Effector memory CD8-positive, alpha-beta T cell (primary cell): ENCODE measurements around the gene GALNT8.

Experiments
- ATAC-seq: fragments of 150-1000 bp; cut with Tn5 transposase; replicated peaks from 2 replicates; pipeline ENCODE4 v1.10.0; 2021; ENCODE audit warnings: mild to moderate bottlenecking, moderate library complexity
- DNase-seq, 3 experiments: peaks; one replicate each; pipeline ENCODE4 v3.0.0; 2021
- H3K27ac Mint-ChIP-seq, 2 donors: one replicate each; pipeline ENCODE4 v1.8.0; 2022; ENCODE audit warnings: mild to moderate bottlenecking in 2 of 2, mixed read lengths in 2 of 2, moderate library complexity in 2 of 2
- H3K27me3 Mint-ChIP-seq, 2 donors: one replicate each; pipeline ENCODE4 v1.8.0; 2022; ENCODE audit warnings: mixed read lengths in 2 of 2
- H3K36me3 Mint-ChIP-seq: one replicate; pipeline ENCODE4 v1.8.0; 2022; ENCODE audit warnings: mild to moderate bottlenecking, moderate library complexity, mixed read lengths; ENCODE audit not compliant: insufficient read depth
- H3K4me1 Mint-ChIP-seq, 2 donors: one replicate each; pipeline ENCODE4 v1.8.0; 2022; ENCODE audit warnings: low read depth in 2 of 2, mixed read lengths in 2 of 2
- H3K4me3 Mint-ChIP-seq, 2 donors: one replicate each; pipeline ENCODE4 v1.8.0; 2022; ENCODE audit warnings: mild to moderate bottlenecking in 2 of 2, mixed read lengths in 2 of 2, moderate library complexity in 2 of 2
- H3K9me3 Mint-ChIP-seq, 2 donors: one replicate each; pipeline ENCODE4 v1.8.0; 2022; ENCODE audit warnings: mixed read lengths in 2 of 2
- total RNA-seq, 9 experiments: gene quantifications; one replicate each; lab custom pipeline; 2026; lab: John Stamatoyannopoulos, UW

Gene GALNT8
- 0 to 3.1 (median 0.53) reads per million in 9 experiments for total RNA-seq

GRCh38 chr12:4719821-4720636, at the start of gene GALNT8:
Gene GALNT8 (plus strand): TSS chr12:4720400. CDS start chr12:4720678, 278 bp downstream.
- no peaks in the 10 kb centered on the region for H3K9me3 Mint-ChIP-seq
- ATAC-seq: no peak

GRCh38 chr12:4679711-4680110, 40.5 kb upstream of the GALNT8 start:
- Mint-ChIP-seq H3K27ac (no peak overlapping the region), H3K9me3 (no peaks in the 10 kb centered on the region), H3K4me3 (no peak overlapping the region), H3K27me3 (no peaks in the 10 kb centered on the region), H3K36me3 (peaks cover 26% of the 10 kb centered on the region), H3K4me1 (no peaks in the 10 kb centered on the region)
- DNase-seq: no peak
- no peak for ATAC-seq

More at GRCh38 chr12:4719821-4720636, at the start of gene GALNT8:
- no peaks in the 10 kb centered on the region for H3K36me3 Mint-ChIP-seq
- no peak within 1 kb of the TSS for H3K4me3 Mint-ChIP-seq
- no peak for DNase-seq
- no peak within 1 kb of the TSS for H3K27ac Mint-ChIP-seq
- H3K4me1 Mint-ChIP-seq: no peaks in the 10 kb centered on the region
- peaks cover 42 to 43% of the 10 kb centered on the region in 2 donors for H3K27me3 Mint-ChIP-seq

- H3K4me3 Mint-ChIP-seq: no peak overlapping the region
- ATAC-seq (no peak), DNase-seq (no peak)
- H3K27me3 Mint-ChIP-seq: no peaks in the 10 kb centered on the region
- no peak overlapping the region for H3K27ac Mint-ChIP-seq
- H3K4me1 Mint-ChIP-seq: no peaks in the 10 kb centered on the region
- H3K36me3 Mint-ChIP-seq: peaks cover 37% of the 10 kb centered on the region
- no peaks in the 10 kb centered on the region for H3K9me3 Mint-ChIP-seq
Observed at GRCh38 chr12:4681732-4682131, 38.5 kb upstream of the GALNT8 start.

- Mint-ChIP-seq H3K4me1 (no peaks in the 10 kb centered on the region), H3K36me3 (peaks cover 46% of the 10 kb centered on the region), H3K27me3 (no peaks in the 10 kb centered on the region), H3K27ac (no peak overlapping the region), H3K4me3 (no peak overlapping the region), H3K9me3 (no peaks in the 10 kb centered on the region)
- DNase-seq (no peak), ATAC-seq (no peak)
Observed at GRCh38 chr12:4685317-4685716, 34.9 kb upstream of the GALNT8 start.

GRCh38 chr12:4690760-4691159, 29.4 kb upstream of the GALNT8 start:
- Mint-ChIP-seq H3K9me3 (no peaks in the 10 kb centered on the region), H3K4me1 (no peaks in the 10 kb centered on the region), H3K27me3 (no peaks in the 10 kb centered on the region), H3K27ac (no peak overlapping the region), H3K36me3 (peaks cover 13% of the 10 kb centered on the region), H3K4me3 (no peak overlapping the region)
- no peak for DNase-seq
- ATAC-seq: no peak

- H3K9me3 Mint-ChIP-seq: no peaks in the 10 kb centered on the region
- no peak overlapping the region for H3K4me3 Mint-ChIP-seq
- ATAC-seq (no peak), DNase-seq (no peak)
- H3K27ac Mint-ChIP-seq: no peak overlapping the region
- no peaks in the 10 kb centered on the region for H3K4me1 Mint-ChIP-seq
- H3K27me3 Mint-ChIP-seq: no peaks in the 10 kb centered on the region
- H3K36me3 Mint-ChIP-seq: no peaks in the 10 kb centered on the region
Observed at GRCh38 chr12:4700621-4701026, 19.6 kb upstream of the GALNT8 start.

GRCh38 chr12:4701395-4702190, 18.6 kb upstream of the GALNT8 start:
- Mint-ChIP-seq H3K36me3 (no peaks in the 10 kb centered on the region), H3K9me3 (no peaks in the 10 kb centered on the region), H3K4me3 (no peak overlapping the region), H3K4me1 (no peaks in the 10 kb centered on the region), H3K27me3 (peaks cover 0 to 7% of the 10 kb centered on the region in 2 donors), H3K27ac (no peak overlapping the region)
- ATAC-seq (no peak), DNase-seq (no peak)

GRCh38 chr12:4703676-4704075, 16.5 kb upstream of the GALNT8 start:
- Mint-ChIP-seq H3K36me3 (no peaks in the 10 kb centered on the region), H3K4me3 (no peak overlapping the region), H3K4me1 (no peaks in the 10 kb centered on the region), H3K27me3 (peaks cover 0 to 8% of the 10 kb centered on the region in 2 donors), H3K27ac (no peak overlapping the region), H3K9me3 (no peaks in the 10 kb centered on the region)
- ATAC-seq (no peak), DNase-seq (no peak)

GRCh38 chr12:4705824-4706223, 14.4 kb upstream of the GALNT8 start:
- ATAC-seq (no peak), DNase-seq (no peak)
- Mint-ChIP-seq H3K27ac (no peak overlapping the region), H3K9me3 (no peaks in the 10 kb centered on the region), H3K27me3 (peaks cover 0 to 13% of the 10 kb centered on the region in 2 donors), H3K36me3 (no peaks in the 10 kb centered on the region), H3K4me1 (no peaks in the 10 kb centered on the region), H3K4me3 (no peak overlapping the region)

GRCh38 chr12:4707306-4707705, 12.9 kb upstream of the GALNT8 start:
- H3K27ac Mint-ChIP-seq: no peak overlapping the region
- ATAC-seq: no peak
- H3K36me3 Mint-ChIP-seq: no peaks in the 10 kb centered on the region
- no peak for DNase-seq
- no peaks in the 10 kb centered on the region for H3K4me1 Mint-ChIP-seq
- no peaks in the 10 kb centered on the region for H3K9me3 Mint-ChIP-seq
- no peak overlapping the region for H3K4me3 Mint-ChIP-seq
- H3K27me3 Mint-ChIP-seq: peaks cover 0 to 13% of the 10 kb centered on the region in 2 donors

GRCh38 chr12:4710113-4710512, 10.1 kb upstream of the GALNT8 start:
- no peaks in the 10 kb centered on the region for H3K9me3 Mint-ChIP-seq
- no peaks in the 10 kb centered on the region for H3K4me1 Mint-ChIP-seq
- H3K27me3 Mint-ChIP-seq: peaks cover 9 to 17% of the 10 kb centered on the region in 2 donors

GRCh38 chr12:4714879-4715278, 5.3 kb upstream of the GALNT8 start:
- no peaks in the 10 kb centered on the region for H3K9me3 Mint-ChIP-seq
- H3K4me1 Mint-ChIP-seq: no peaks in the 10 kb centered on the region
- no peaks in the 10 kb centered on the region for H3K36me3 Mint-ChIP-seq
- DNase-seq (no peak), ATAC-seq (no peak)
- peaks cover 21 to 22% of the 10 kb centered on the region in 2 donors for H3K27me3 Mint-ChIP-seq
- H3K27ac Mint-ChIP-seq: no peak overlapping the region
- no peak overlapping the region for H3K4me3 Mint-ChIP-seq

More at GRCh38 chr12:4710113-4710512, 10.1 kb upstream of the GALNT8 start:
- ATAC-seq: no peak
- H3K4me3 Mint-ChIP-seq: no peak overlapping the region
- no peaks in the 10 kb centered on the region for H3K36me3 Mint-ChIP-seq
- no peak for DNase-seq
- H3K27ac Mint-ChIP-seq: no peak overlapping the region

GRCh38 chr12:4717806-4718205, 2.4 kb upstream of the GALNT8 start:
- no peaks in the 10 kb centered on the region for H3K36me3 Mint-ChIP-seq
- no peak overlapping the region for H3K27ac Mint-ChIP-seq
- H3K9me3 Mint-ChIP-seq: no peaks in the 10 kb centered on the region
- ATAC-seq (no peak), DNase-seq (no peak)
- H3K4me3 Mint-ChIP-seq: no peak overlapping the region
- no peaks in the 10 kb centered on the region for H3K4me1 Mint-ChIP-seq
- H3K27me3 Mint-ChIP-seq: peaks cover 42 to 45% of the 10 kb centered on the region in 2 donors

- no peak for ATAC-seq
- DNase-seq: no peak
- Mint-ChIP-seq H3K4me1 (no peaks in the 10 kb centered on the region), H3K9me3 (no peaks in the 10 kb centered on the region), H3K27ac (no peak overlapping the region), H3K27me3 (peaks cover 42 to 43% of the 10 kb centered on the region in 2 donors), H3K4me3 (no peak overlapping the region), H3K36me3 (no peaks in the 10 kb centered on the region)
Observed at GRCh38 chr12:4720637-4720995, 416 bp downstream of the GALNT8 start.
